GM12872 (cell line): ENCODE results near the gene DCHS2.

Experiments used
- TF ChIP-seq, protein P1 (sequence below): IDR thresholded peaks from 3 replicates; pipeline ENCODE4 v1.5.1; 2011; ENCODE audit warnings: low read depth, mild to moderate bottlenecking, low read length, moderate library complexity; ENCODE audit not compliant: insufficient read depth

DCHS2 gene

GRCh38 chr4:154473497-154473896 lies 18.1 kb downstream of the DCHS2 start:
- TF ChIP-seq, protein P1, sequence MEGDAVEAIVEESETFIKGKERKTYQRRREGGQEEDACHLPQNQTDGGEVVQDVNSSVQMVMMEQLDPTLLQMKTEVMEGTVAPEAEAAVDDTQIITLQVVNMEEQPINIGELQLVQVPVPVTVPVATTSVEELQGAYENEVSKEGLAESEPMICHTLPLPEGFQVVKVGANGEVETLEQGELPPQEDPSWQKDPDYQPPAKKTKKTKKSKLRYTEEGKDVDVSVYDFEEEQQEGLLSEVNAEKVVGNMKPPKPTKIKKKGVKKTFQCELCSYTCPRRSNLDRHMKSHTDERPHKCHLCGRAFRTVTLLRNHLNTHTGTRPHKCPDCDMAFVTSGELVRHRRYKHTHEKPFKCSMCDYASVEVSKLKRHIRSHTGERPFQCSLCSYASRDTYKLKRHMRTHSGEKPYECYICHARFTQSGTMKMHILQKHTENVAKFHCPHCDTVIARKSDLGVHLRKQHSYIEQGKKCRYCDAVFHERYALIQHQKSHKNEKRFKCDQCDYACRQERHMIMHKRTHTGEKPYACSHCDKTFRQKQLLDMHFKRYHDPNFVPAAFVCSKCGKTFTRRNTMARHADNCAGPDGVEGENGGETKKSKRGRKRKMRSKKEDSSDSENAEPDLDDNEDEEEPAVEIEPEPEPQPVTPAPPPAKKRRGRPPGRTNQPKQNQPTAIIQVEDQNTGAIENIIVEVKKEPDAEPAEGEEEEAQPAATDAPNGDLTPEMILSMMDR, result no peak

DNA sequence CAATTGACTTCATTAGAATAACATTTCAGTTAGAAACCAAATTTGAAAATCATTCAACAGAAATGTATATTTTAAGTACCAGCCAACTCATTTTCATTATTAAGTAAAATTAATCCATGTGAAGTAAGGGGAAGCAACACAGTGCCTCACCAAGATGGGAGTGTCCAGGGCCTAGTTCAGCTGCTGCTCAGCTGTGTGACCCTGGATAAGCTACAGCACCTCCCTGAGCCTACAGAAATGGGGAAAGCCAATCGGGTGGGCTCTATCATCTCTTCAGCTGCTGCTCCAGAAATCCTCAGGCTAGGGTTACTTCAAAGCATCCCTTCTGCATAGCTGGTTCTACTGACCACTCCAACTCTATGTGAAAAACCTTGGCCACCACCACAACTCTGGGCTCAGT lies 18.7 kb downstream of the DCHS2 start:
- TF ChIP-seq, protein P1, result no peak

DNA sequence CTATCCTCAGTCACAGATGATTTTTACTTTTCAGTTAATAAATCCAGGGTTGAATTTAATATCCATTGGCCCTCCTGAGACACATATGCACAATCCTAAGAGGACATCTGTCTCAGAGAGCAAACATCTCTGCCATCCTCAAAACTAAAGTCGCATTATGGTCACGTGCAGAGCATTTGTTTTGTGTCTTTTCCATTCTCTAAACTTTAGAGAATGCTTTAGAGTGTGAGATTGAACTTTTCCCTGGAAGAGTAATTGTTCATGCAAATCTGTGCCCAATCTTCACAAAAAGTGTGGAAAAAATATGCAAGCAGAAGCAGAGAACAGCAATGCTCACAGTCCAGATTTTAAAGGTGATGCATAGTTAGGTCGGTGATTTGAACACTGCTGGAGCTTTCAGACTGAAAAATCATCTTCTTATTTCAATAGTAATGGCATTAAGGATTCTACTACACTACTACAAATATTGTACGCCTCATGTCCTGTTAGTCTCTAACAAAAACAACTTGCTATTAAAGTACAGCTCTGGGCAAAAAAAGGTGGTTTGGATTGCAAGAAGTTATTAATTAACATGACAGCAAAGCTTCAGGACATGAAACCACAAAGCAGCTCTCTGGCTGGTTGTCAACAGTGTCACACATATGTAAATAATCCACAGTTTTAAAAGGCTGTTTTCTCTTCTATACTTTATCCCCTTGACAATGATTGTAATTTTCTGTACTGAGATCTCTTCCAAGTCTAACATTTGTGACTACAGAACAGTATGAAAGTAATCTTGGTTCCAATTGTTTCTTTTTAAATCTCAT lies 19.9 kb downstream of the DCHS2 start:
- TF ChIP-seq, protein P1, result no peak

DNA sequence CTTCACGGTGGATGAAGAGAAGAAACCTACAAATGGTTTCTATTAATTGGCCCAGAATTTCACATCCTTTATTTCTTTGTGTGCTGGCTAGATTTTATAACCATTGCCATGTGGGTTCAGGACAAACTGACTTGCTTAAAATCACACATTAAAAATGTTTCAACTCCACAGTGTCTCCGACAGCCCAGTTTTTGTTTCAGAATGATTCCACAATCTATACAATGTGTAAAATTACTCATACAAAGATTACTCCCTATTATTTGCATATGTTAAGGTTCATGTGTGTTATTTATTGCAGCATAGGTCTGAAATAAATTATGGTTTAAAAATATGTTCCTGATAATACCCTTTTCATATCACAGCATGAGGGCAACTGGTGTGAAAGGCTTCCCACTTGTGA lies 20.6 kb downstream of the DCHS2 start:
- TF ChIP-seq, protein P1, result no peak

DNA sequence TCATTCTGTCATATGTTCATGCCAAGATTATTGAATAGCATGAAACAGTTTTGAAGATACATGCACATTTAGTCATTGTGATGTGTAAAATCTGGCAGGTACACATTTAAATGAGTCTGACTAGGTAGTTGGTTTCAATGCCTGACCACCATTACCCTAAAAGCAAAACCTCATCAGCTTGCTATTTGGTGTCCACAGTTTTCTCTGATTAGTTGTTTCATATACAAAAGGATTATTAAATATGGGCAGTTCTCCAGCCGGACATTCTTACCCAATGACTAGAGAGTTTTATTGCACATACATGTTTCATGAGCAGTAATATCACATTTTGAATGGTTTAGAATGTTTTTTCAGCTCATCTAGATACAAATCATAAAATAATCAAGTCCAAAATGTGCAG lies 23.7 kb downstream of the DCHS2 start:
- TF ChIP-seq, protein P1, result no peak

DNA sequence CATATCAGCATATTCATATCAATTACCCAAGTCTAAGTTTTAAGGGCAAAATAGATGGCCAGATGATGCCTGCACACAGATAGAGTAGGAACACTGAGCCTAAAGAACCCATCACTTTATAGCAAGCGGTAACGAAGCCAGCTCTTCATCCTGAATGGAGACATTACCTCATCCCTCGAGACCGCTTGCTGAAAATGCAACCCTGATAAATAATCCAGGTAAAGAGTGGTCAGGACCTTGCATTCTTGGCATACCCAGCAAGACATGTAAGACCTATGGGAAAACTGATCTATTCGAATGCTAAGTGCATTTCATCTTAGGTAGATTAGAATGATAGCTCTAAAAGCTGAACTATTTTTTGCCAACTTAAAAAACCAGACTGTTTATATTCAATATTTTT lies 25.3 kb downstream of the DCHS2 start:
- TF ChIP-seq, protein P1, result no peak

DNA sequence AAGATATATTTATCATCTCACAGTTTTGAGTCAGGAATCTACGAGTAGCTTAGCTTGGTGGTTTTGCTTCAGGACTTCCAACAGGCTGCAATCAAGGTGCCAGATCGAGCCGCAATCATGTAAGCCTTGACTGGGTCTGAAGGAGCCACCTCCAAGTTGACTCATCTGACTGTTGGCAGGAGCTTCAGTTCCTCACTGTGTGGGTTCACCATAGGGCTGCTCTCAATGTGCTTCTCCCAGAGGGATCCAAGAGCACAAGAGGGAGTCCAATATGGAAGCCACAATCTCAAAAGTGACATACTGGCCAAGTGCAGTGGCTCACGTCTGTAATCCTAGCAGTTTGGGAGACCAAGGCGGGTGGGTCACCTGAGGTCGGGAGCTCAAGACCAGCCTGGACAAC lies 26.5 kb downstream of the DCHS2 start:
- TF ChIP-seq, protein P1, result no peak
